Transverse colon (tissue), 4 donors: ENCODE data around the gene COL23A1.

Experiments used
- CTCF ChIP-seq, 5 experiments: fragments of 200-600 bp in 3 of 5; fragments of 450-650 bp in 2 of 5; sonication (generic) in 3 of 5; IDR thresholded peaks; 1 replicate in 2 of 5; 2 replicates in 3 of 5; pipeline ENCODE4 v1.5.1; 2016 to 2017; ENCODE audit warnings: antibody characterized with exemption in 5 of 5, inconsistent platforms in 3 of 5, mild to moderate bottlenecking in 2 of 5, moderate library complexity in 1 of 5
- EP300 ChIP-seq: sonication (generic); formaldehyde crosslinking; IDR thresholded peaks from one replicate; pipeline ENCODE4 v1.6.1; 2017; ENCODE audit warnings: antibody characterized with exemption, low read depth
- POLR2A ChIP-seq: fragments of 450-650 bp; IDR thresholded peaks from one replicate; pipeline ENCODE4 v1.6.1; 2016; ENCODE audit warnings: antibody characterized with exemption, mild to moderate bottlenecking, moderate library complexity
- POLR2AphosphoS5 ChIP-seq, 3 donors: sonication (generic); formaldehyde crosslinking; IDR thresholded peaks; one replicate each; pipeline ENCODE4 v1.6.1; 2016; ENCODE audit warnings: antibody characterized with exemption in 3 of 3

GRCh38 chr5:178419196-178419595, 171.0 kb downstream of the COL23A1 start:
- TF ChIP-seq CTCF (IDR thresholded peaks at IDR 0.05) = no peak
- TF ChIP-seq POLR2AphosphoS5 (IDR thresholded peaks at IDR 0.05) = no peak
- no peak for TF ChIP-seq POLR2A
- TF ChIP-seq EP300 = no peak
